ENCODE data around the gene FAIM.
"Not testable (repeated sequence)": the region's sequence is repeated elsewhere in the genome, so short reads cannot be mapped to it uniquely, and the experiment has no call there.

The FAIM gene

GRCh38 chr3:138608322-138609135, at the start of gene FAIM:
TSS of gene FAIM (plus strand) at chr3:138608771. CDS start at chr3:138619727, 10,956 bp downstream.
- DNase-seq (ENCODE audit: low read depth in 2 of 2) = peak in 1 of 2 experiments; percentile 46

- DNase-seq (ENCODE audit: low read depth in 2 of 2) = no peak
Observed at GRCh38 chr3:138559134-138559533, 49.4 kb upstream of the FAIM start.

GRCh38 chr3:138560501-138560900, 48.1 kb upstream of the FAIM start:
- no peak for DNase-seq (ENCODE audit: low read depth in 2 of 2)

- not testable (repeated sequence) for DNase-seq (ENCODE audit: low read depth in 2 of 2)
Observed at GRCh38 chr3:138562902-138563301, 45.7 kb upstream of the FAIM start.

GRCh38 chr3:138566293-138566692, 42.3 kb upstream of the FAIM start:
- not testable (repeated sequence) for DNase-seq (ENCODE audit: low read depth in 2 of 2)

GRCh38 chr3:138567403-138567802, 41.2 kb upstream of the FAIM start:
- no peak for DNase-seq (ENCODE audit: low read depth in 2 of 2)

GRCh38 chr3:138569090-138569489, 39.5 kb upstream of the FAIM start:
- no peak for DNase-seq (ENCODE audit: low read depth in 2 of 2)

GRCh38 chr3:138569624-138570023, 38.9 kb upstream of the FAIM start:
- DNase-seq (ENCODE audit: low read depth in 2 of 2) = not testable (repeated sequence)

GRCh38 chr3:138573138-138573537, 35.4 kb upstream of the FAIM start:
- DNase-seq (ENCODE audit: low read depth in 2 of 2) = no peak

GRCh38 chr3:138578141-138578540, 30.4 kb upstream of the FAIM start:
- DNase-seq (ENCODE audit: low read depth in 2 of 2) = no peak

GRCh38 chr3:138578961-138579574, 29.5 kb upstream of the FAIM start:
- DNase-seq (ENCODE audit: low read depth in 2 of 2) = no peak

- DNase-seq (ENCODE audit: low read depth in 2 of 2) = no peak
Observed at GRCh38 chr3:138587374-138587773, 21.2 kb upstream of the FAIM start.

GRCh38 chr3:138588445-138588844, 20.1 kb upstream of the FAIM start:
- DNase-seq (ENCODE audit: low read depth in 2 of 2) = no peak

GRCh38 chr3:138591392-138591791, 17.2 kb upstream of the FAIM start:
- no peak for DNase-seq (ENCODE audit: low read depth in 2 of 2)

GRCh38 chr3:138593488-138594149, 15.0 kb upstream of the FAIM start:
- no peak for DNase-seq (ENCODE audit: low read depth in 2 of 2)

GRCh38 chr3:138594150-138594934, 14.2 kb upstream of the FAIM start, which contains the start of gene CEP70:
TSS of gene CEP70 (minus strand) at chr3:138594260. CDS start at chr3:138572927, 21,333 bp downstream.
- peak; percentile 81 to 83 for DNase-seq (ENCODE audit: low read depth in 2 of 2)

- no peak for DNase-seq (ENCODE audit: low read depth in 2 of 2)
Observed at GRCh38 chr3:138594935-138595610, 13.5 kb upstream of the FAIM start.

- DNase-seq (ENCODE audit: low read depth in 2 of 2) = not testable (repeated sequence)
Observed at GRCh38 chr3:138597186-138597976, 11.2 kb upstream of the FAIM start.

GRCh38 chr3:138598534-138598933, 10.0 kb upstream of the FAIM start:
- no peak for DNase-seq (ENCODE audit: low read depth in 2 of 2)

GRCh38 chr3:138600100-138600745, 8.3 kb upstream of the FAIM start:
- DNase-seq (ENCODE audit: low read depth in 2 of 2) = no peak

Measured in fibroblast of skin of left quadriceps (primary cell).